Brain microvascular endothelial cell (primary cell): ENCODE measurements around the gene TOMM6.

Experiments
- DNase-seq: peaks from one replicate; pipeline ENCODE4 v3.0.0-alpha.2; 2020
- H3K27ac ChIP-seq: fragments of 250-450 bp; sonication (Bioruptor Pico); 2 replicates; pipeline ENCODE4 v1.5.1; 2020; ENCODE audit warnings: mild to moderate bottlenecking, moderate library complexity
- H3K27me3 ChIP-seq: fragments of 250-450 bp; sonication (Bioruptor Pico); replicated peaks from 2 replicates; pipeline ENCODE4 v1.5.1; 2020; ENCODE audit warnings: mild to moderate bottlenecking
- H3K36me3 ChIP-seq: fragments of 250-450 bp; sonication (Bioruptor Pico); replicated peaks from 2 replicates; pipeline ENCODE4 v1.5.1; 2020; ENCODE audit warnings: mild to moderate bottlenecking
- H3K4me3 ChIP-seq: 2 replicates; pipeline ENCODE4 v1.5.1; 2011; ENCODE audit warnings: low read depth, mild to moderate bottlenecking, control low read depth, low read length, moderate library complexity
- in situ Hi-C: cut with HindIII; loops from 2 replicates; pipeline ENCODE4 v1.10.0; 2017; ENCODE audit warnings: low sequenced_read_pairs, low pct_ligation_motif_present
- TF ChIP-seq, protein P1 (sequence below): IDR thresholded peaks from 2 replicates; pipeline ENCODE4 v1.5.1; 2011; ENCODE audit warnings: low read depth, mild to moderate bottlenecking, moderate library complexity, low read length, control low read depth, inconsistent platforms; ENCODE audit errors: missing control alignments

TOMM6 gene

DNA sequence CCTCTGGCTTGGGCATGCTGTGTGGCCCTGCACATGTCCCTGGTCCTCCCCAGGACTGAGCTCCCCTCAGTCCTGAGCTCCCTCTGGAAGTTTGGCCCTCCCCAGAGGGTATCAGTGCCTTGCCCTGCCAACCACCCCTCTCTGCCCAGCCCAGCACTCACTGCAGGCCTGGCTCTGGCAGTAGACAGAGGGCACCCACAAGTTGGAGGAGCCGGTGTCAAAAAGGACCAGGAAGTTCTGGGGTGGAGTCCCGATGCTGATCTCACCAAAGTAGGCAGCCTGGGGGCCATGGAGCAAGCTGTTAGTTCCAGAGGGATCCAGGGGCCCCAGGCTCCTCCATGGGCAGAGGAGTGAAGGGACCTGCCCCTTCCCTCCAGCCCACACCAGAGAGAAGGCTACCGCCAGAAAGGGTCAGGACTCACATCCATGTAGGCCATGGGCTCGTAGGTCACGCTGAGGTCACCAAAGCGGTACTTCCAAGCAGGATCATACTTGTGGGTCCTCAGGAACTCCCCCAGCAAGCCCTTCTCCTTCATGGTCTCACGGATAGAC is 43.2 kb upstream of the TOMM6 start:
- in situ Hi-C loops: no loop called here
- Histone ChIP-seq H3K27me3 (no peaks in the 10 kb centered on the region), H3K4me3 (no peak overlapping the region), H3K36me3 (no peaks in the 10 kb centered on the region), H3K27ac (no peak overlapping the region)
- TF ChIP-seq, protein P1, sequence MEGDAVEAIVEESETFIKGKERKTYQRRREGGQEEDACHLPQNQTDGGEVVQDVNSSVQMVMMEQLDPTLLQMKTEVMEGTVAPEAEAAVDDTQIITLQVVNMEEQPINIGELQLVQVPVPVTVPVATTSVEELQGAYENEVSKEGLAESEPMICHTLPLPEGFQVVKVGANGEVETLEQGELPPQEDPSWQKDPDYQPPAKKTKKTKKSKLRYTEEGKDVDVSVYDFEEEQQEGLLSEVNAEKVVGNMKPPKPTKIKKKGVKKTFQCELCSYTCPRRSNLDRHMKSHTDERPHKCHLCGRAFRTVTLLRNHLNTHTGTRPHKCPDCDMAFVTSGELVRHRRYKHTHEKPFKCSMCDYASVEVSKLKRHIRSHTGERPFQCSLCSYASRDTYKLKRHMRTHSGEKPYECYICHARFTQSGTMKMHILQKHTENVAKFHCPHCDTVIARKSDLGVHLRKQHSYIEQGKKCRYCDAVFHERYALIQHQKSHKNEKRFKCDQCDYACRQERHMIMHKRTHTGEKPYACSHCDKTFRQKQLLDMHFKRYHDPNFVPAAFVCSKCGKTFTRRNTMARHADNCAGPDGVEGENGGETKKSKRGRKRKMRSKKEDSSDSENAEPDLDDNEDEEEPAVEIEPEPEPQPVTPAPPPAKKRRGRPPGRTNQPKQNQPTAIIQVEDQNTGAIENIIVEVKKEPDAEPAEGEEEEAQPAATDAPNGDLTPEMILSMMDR: no peak
- DNase-seq: no peak

DNA sequence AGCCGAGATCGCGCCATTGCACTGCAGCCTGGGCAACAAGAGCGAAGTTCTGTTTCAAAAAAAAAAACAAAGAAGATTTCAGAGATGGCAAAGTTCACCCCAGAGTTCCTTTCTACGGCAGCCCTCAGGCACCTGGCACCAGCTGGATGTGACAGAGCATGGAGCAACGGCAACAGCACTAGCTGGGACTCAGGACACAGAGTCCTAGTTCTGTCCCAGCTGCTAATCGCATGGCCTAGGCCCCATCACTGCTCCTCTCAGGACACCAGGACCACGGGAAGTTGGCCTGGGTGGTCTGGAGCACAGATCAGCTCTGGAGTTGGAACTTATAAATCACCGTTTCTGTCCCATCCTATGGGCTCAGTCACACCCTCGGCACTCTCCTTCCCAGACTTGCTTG is 41.4 kb upstream of the TOMM6 start:
- in situ Hi-C loops: no loop called here
- no peak for DNase-seq
- Histone ChIP-seq H3K36me3 (no peaks in the 10 kb centered on the region), H3K4me3 (no peak overlapping the region), H3K27me3 (no peaks in the 10 kb centered on the region), H3K27ac (no peak overlapping the region)
- TF ChIP-seq, protein P1: no peak

DNA sequence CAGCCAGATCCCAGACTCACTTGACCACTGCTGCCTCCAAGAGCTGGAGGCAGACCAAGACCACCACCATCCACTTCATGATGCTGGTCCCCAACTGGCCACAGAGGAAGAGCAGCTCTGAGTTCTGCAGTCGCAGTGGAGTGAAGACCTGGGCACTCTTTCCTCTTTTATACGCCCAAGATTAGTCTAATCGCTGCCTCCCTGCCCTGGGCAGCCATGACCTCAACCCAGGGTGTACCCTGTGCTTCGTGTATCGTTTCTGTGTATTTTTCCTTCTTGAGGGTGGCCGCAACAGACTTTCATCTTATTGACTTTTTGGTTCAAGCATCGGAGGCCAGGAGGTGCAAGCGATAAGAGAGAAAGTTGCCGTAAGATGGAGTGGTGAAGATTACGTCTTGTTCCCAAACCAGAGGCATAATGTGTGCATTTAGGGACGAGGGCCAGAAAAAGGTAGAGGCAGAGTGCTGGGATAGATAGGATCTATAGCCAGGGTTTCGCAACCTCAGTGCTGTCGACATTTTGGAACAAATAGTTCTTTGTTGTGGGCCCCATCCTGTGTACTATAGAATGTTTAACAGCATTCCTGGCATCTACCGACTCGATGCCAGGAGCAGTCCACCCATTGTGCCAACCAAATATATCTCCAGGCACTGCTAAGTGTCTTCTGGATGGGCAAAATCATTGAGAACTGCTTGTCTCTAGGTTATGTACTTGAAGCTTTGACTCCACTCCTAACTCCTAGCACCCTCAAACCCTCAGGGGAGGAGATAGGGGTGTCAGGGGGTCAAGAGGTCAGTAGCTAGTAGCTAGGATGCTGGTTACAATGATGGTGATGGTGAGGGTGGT is 40.0 kb upstream of the TOMM6 start, which contains the start of gene PGC:
PGC (minus strand) TSS at position 142 of the 846 bp plus-strand sequence; CDS start at position 79, 63 bp downstream.
- H3K4me3 ChIP-seq: no peak within 1 kb of the TSS
- no peaks in the 10 kb centered on the region for H3K36me3 ChIP-seq
- TF ChIP-seq, protein P1: no peak
- in situ Hi-C loops: no loop called here
- H3K27me3 ChIP-seq: no peaks in the 10 kb centered on the region
- no peak within 1 kb of the TSS for H3K27ac ChIP-seq
- no peak for DNase-seq

DNA sequence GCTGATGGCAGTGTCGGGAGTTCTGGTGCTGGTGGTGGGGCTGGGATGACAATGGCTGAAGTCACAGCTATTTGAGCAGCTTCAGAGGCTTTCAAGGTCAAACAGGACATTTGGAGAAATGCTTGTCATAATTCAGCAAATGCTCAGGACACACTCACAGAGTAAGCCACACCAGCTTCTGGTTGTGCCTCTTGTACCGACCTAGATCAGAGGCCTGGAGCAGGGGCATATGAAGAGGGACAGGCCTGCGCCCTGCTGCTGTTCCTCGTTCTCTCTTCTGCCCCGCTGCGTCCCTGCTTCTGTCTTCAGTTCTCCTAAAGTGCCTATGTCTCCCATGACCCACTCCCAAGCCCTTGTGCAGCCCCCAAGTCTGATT is 39.4 kb upstream of the TOMM6 start:
- no peaks in the 10 kb centered on the region for H3K27me3 ChIP-seq
- TF ChIP-seq, protein P1: no peak
- in situ Hi-C loops: no loop called here
- H3K27ac ChIP-seq: no peak overlapping the region
- H3K36me3 ChIP-seq: no peaks in the 10 kb centered on the region
- no peak for DNase-seq
- H3K4me3 ChIP-seq: no peak overlapping the region

DNA sequence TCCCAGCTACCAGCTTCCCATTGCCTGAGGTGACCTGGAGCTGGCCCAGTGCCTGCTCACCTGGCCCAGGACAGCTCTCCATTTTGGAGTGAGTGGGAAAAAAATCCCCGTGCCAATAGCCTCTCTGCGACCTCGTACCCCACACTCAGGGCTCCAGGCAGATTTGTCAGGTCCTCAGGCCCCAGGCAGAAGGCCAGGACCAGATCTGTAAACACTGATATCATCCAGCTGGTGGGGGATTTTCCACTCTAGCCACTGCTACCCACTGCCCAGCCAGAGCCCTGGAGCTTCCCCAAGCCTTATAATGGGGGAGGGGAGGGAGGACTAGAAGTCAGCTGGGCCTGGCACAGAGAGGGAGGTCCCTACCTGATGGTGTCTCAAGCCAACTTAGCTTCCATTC is 39.0 kb upstream of the TOMM6 start:
- DNase-seq: no peak
- Histone ChIP-seq H3K4me3 (no peak overlapping the region), H3K27me3 (no peaks in the 10 kb centered on the region), H3K27ac (no peak overlapping the region), H3K36me3 (no peaks in the 10 kb centered on the region)
- in situ Hi-C loops: no loop called here
- TF ChIP-seq, protein P1: no peak
